Keratinocyte (primary cell): ENCODE data around the gene RABGGTA. TPM values are rescaled to one million over a fixed set of nuclear protein-coding genes. Genes with fewer than 3 reads are reported as not detected.

Source experiments
- DNase-seq: peaks from one replicate; pipeline ENCODE4 v3.0.0-alpha.2; 2011; ENCODE audit warnings: low read depth, missing footprints, low spot score
- FAIRE-seq: peaks from 2 replicates; lab custom pipeline; 2011; peaks lifted over from hg19 to GRCh38; lab: Jason Lieb, UNC
- H2AFZ ChIP-seq: 2 replicates; pipeline ENCODE4 v1.6.0; 2012; ENCODE audit warnings: low read length, control low read depth, inconsistent platforms; ENCODE audit not compliant: control insufficient read depth
- H3K27ac ChIP-seq: 2 replicates; pipeline ENCODE4 v1.5.1; 2011; ENCODE audit warnings: low read length; ENCODE audit not compliant: control insufficient read depth, insufficient read depth
- H3K27me3 ChIP-seq: 3 replicates; pipeline ENCODE4 v1.6.0; 2011; ENCODE audit warnings: low read length; ENCODE audit not compliant: control insufficient read depth, insufficient read depth; ENCODE audit errors: extremely low read depth
- H3K36me3 ChIP-seq, 2 experiments: 2 replicates in 1 of 2; 3 replicates in 1 of 2; pipeline ENCODE4 v1.5.1; 2011; ENCODE audit warnings: low read length in 2 of 2, mild to moderate bottlenecking in 1 of 2; ENCODE audit not compliant: control insufficient read depth in 2 of 2, insufficient read depth in 2 of 2; ENCODE audit errors: extremely low read depth in 1 of 2
- H3K4me1 ChIP-seq: 3 replicates; pipeline ENCODE4 v1.5.1; 2011; ENCODE audit warnings: low read length; ENCODE audit not compliant: control insufficient read depth, insufficient read depth; ENCODE audit errors: extremely low read depth
- H3K4me2 ChIP-seq: 3 replicates; pipeline ENCODE4 v1.6.0; 2011; ENCODE audit warnings: low read depth, low read length; ENCODE audit not compliant: control insufficient read depth, insufficient read depth; ENCODE audit errors: extremely low read depth
- H3K4me3 ChIP-seq, 3 experiments: fragments of 200-600 bp in 1 of 3; sonication (generic) in 1 of 3; 2 replicates in 2 of 3; 3 replicates in 1 of 3; pipeline ENCODE4 v1.5.1; 2011 to 2016; ENCODE audit warnings: low read length in 3 of 3, mild to moderate bottlenecking in 3 of 3, control low read depth in 2 of 3, inconsistent platforms in 1 of 3, low read depth in 1 of 3, mixed read lengths in 1 of 3, mixed run types in 1 of 3, moderate library complexity in 1 of 3; ENCODE audit not compliant: control insufficient read depth in 2 of 3, insufficient read depth in 2 of 3; ENCODE audit errors: extremely low read depth in 1 of 3
- H3K79me2 ChIP-seq: 2 replicates; pipeline ENCODE4 v1.6.0; 2012; ENCODE audit warnings: low read length; ENCODE audit not compliant: control insufficient read depth, insufficient read depth
- H3K9ac ChIP-seq: 3 replicates; pipeline ENCODE4 v1.6.0; 2011; ENCODE audit warnings: low read length; ENCODE audit not compliant: control insufficient read depth, insufficient read depth; ENCODE audit errors: extremely low read depth
- H3K9me1 ChIP-seq: 3 replicates; pipeline ENCODE4 v1.6.0; 2011; ENCODE audit warnings: low read length; ENCODE audit not compliant: control insufficient read depth, insufficient read depth; ENCODE audit errors: extremely low read depth
- H3K9me3 ChIP-seq: 2 replicates; pipeline ENCODE4 v1.5.1; 2012; ENCODE audit warnings: low read depth, low read length; ENCODE audit not compliant: control insufficient read depth
- H4K20me1 ChIP-seq: 3 replicates; pipeline ENCODE4 v1.6.0; 2011; ENCODE audit warnings: low read length; ENCODE audit not compliant: control insufficient read depth, insufficient read depth; ENCODE audit errors: extremely low read depth
- CTCF ChIP-seq, 3 experiments: IDR thresholded peaks in 1 of 3; conservative IDR thresholded peaks in 1 of 3; optimal IDR thresholded peaks in 1 of 3; 2 replicates in 2 of 3; 3 replicates in 1 of 3; pipeline versions ENCODE3 to v1.5.1; 2011; ENCODE audit warnings: low read length in 3 of 3, mild to moderate bottlenecking in 3 of 3, moderate library complexity in 2 of 3, control low read depth in 1 of 3, inconsistent platforms in 1 of 3; ENCODE audit not compliant: insufficient read depth in 2 of 3; ENCODE audit errors: extremely low read depth in 1 of 3
- EZH2 ChIP-seq: IDR thresholded peaks from one replicate; pipeline ENCODE4 v1.6.1; 2012; ENCODE audit warnings: inconsistent platforms, mild to moderate bottlenecking, low read length, moderate library complexity
- dilution Hi-C: fragments of 300-500 bp; cut with MboI; formaldehyde crosslinking; loops from one replicate; pipeline ENCODE4 v1.7.0; 2020; ENCODE audit warnings: low sequenced_read_pairs; ENCODE audit not compliant: extremely low pct_ligation_motif_present
- polyA plus RNA-seq, 5 experiments: library from polyadenylated mRNA; depleted of rRNA in 3 of 5; stranded (reverse) in 3 of 5; stranded (forward) in 1 of 5; unstranded in 1 of 5; fragments of >200 nt; gene quantifications; 1 replicate in 1 of 5; 2 replicates in 3 of 5; 3 replicates in 1 of 5; pipeline versions ENCODE4 v1.2.1 to v1.2.3, GENCODE V29; 2011 to 2012; ENCODE audit warnings: missing spikeins in 2 of 5, low read depth in 1 of 5, low replicate concordance in 1 of 5

RABGGTA gene
- polyA plus RNA-seq, 1 donor (not counting 4 experiments of a cell fraction or from before 2014, with no cell fraction given), result 29.0 TPM

DNA sequence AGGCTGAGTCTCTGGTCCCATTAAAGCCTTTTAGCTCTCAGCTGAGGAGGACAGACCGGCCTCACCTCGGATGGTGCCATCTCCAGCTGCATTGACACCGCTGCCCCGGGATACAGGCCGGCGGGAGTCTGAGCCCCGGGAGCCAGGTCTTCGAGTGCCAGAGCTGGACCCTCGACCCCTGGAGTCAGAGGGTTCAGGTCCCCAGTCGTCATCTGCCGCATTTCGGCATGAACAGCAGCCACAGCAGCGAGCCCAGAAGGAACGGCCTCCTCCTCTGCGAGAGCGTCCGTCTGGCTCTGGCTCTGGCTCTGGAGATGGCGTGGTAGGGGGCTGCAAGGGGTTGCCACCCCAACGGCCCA lies 9.4 kb downstream of the RABGGTA start:
- Histone ChIP-seq H3K36me3 (peaks cover 10 to 12% of the 10 kb centered on the region in 2 experiments), H3K4me1 (peaks cover 33% of the 10 kb centered on the region), H3K79me2 (no peaks in the 10 kb centered on the region), H3K9ac (no peak overlapping the region), H3K4me3 (no peak overlapping the region), H3K9me3 (no peaks in the 10 kb centered on the region), H3K4me2 (no peak overlapping the region), H3K27ac (no peak overlapping the region), H3K9me1 (no peaks in the 10 kb centered on the region), H2AFZ (no peak overlapping the region), H4K20me1 (no peaks in the 10 kb centered on the region), H3K27me3 (no peaks in the 10 kb centered on the region)
- dilution Hi-C loops, result no loop called here
- FAIRE-seq (no peak), DNase-seq (no peak)
- TF ChIP-seq CTCF (optimal IDR thresholded peaks at IDR 0.05 in 1 of 3, IDR thresholded peaks at IDR 0.05 in 1 of 3, conservative IDR thresholded peaks at IDR 0.05 in 1 of 3; ENCODE audit: extremely low read depth in 1 of 3, insufficient read depth in 2 of 3, low read length in 3 of 3) (no peak), EZH2 (no peak)

DNA sequence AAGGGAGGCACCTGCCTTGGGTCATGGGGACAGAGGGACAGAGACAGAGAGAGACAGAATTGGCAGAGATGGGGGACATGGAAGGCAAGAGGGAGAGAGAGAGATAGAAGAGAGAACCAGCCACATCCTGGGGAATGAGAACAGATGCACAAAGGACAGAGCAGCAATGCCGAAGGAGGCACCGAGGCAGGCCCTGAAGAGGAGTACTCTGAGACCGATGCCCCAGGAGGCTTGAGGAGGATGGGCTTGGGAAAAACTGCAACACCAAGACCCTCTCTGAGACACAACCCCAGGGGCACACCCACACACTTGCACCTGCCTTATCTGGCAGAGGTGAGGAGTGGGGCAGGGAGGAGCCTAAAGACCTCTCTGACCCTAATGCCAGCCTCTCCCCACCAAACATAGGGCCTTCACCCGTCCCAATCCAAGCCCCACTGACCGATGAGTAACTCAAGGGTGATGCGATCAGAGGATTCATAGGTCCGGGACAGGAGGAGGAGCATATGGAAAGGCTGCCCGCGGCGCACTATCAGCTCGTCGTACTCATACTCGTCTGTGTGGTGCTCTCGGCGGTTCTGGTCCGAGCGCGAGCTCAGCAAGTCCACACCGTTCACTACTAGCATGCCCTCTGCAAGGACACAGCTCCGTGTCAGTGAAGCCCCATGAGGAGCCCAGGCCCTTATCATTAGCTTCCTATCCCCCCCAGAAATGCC lies 10.0 kb downstream of the RABGGTA start:
- dilution Hi-C loops, result no loop called here

More for the DNA sequence above, 10.0 kb downstream of the RABGGTA start:
- Histone ChIP-seq H3K9ac (no peak overlapping the region), H3K9me1 (no peaks in the 10 kb centered on the region), H3K9me3 (no peaks in the 10 kb centered on the region), H3K36me3 (peaks cover 5 to 11% of the 10 kb centered on the region in 2 experiments), H4K20me1 (no peaks in the 10 kb centered on the region), H3K4me2 (no peak overlapping the region), H3K27me3 (no peaks in the 10 kb centered on the region), H2AFZ (no peak overlapping the region), H3K4me1 (peaks cover 33% of the 10 kb centered on the region), H3K27ac (no peak overlapping the region), H3K79me2 (no peaks in the 10 kb centered on the region), H3K4me3 (no peak overlapping the region)
- TF ChIP-seq CTCF (optimal IDR thresholded peaks at IDR 0.05 in 1 of 3, IDR thresholded peaks at IDR 0.05 in 1 of 3, conservative IDR thresholded peaks at IDR 0.05 in 1 of 3; ENCODE audit: extremely low read depth in 1 of 3, insufficient read depth in 2 of 3, low read length in 3 of 3) (no peak), EZH2 (no peak)
- no peak for FAIRE-seq
- no peak for DNase-seq
